Upper lobe of left lung (tissue), 6 donors: ENCODE results near the gene CMTM7. TPM values are rescaled to one million over a fixed set of nuclear protein-coding genes. Genes with fewer than 3 reads are reported as not detected.
A peak's percentile ranks its signal among the peaks of the same experiment; 100 is the strongest.
"Not testable (repeated sequence)": the region's sequence is repeated elsewhere in the genome, so short reads cannot be mapped to it uniquely, and the experiment has no call there.

Experiments used
- ATAC-seq, 2 donors: fragments of 200-7000 bp; cut with Tn5 transposase; one replicate each; pipeline ENCODE4 v1.9.1; 2022; ENCODE audit warnings: mild to moderate bottlenecking in 2 of 2, moderate library complexity in 2 of 2; ENCODE audit not compliant: low FRiP score in 2 of 2
- DNase-seq, 2 donors: peaks; one replicate each; pipeline ENCODE4 v3.0.0-alpha.2; 2019 to 2020
- H3K27ac ChIP-seq, 4 donors: fragments of 200-600 bp; sonication (generic); one replicate each; pipeline ENCODE4 v1.5.1; 2016 to 2019
- H3K27me3 ChIP-seq, 4 donors: fragments of 200-600 bp; sonication (generic); one replicate each; pipeline ENCODE4 v1.5.1; 2017 to 2019
- H3K36me3 ChIP-seq, 4 donors: fragments of 200-600 bp; sonication (generic); one replicate each; pipeline ENCODE4 v1.5.1; 2016 to 2019
- H3K4me1 ChIP-seq, 4 donors: fragments of 200-600 bp; sonication (generic); one replicate each; pipeline ENCODE4 v1.5.1; 2018 to 2019
- H3K4me3 ChIP-seq, 4 donors: fragments of 200-600 bp; sonication (generic); one replicate each; pipeline ENCODE4 v1.5.1; 2017 to 2019; ENCODE audit warnings: mild to moderate bottlenecking in 2 of 4, moderate library complexity in 1 of 4
- H3K9me3 ChIP-seq, 4 donors: fragments of 200-600 bp; sonication (generic); one replicate each; pipeline ENCODE4 v1.5.1; 2018 to 2019
- EP300 ChIP-seq, 4 donors: sonication (generic); formaldehyde crosslinking; IDR thresholded peaks; one replicate each; pipeline ENCODE4 v1.5.1; 2017; ENCODE audit warnings: antibody characterized with exemption in 4 of 4, control low read depth in 2 of 4
- POLR2A ChIP-seq, 4 donors: fragments of 450-650 bp; IDR thresholded peaks; one replicate each; pipeline ENCODE4 v1.5.1; 2016 to 2017; ENCODE audit warnings: antibody characterized with exemption in 4 of 4, mild to moderate bottlenecking in 2 of 4
- POLR2AphosphoS5 ChIP-seq, 2 donors: sonication (generic); formaldehyde crosslinking; IDR thresholded peaks; one replicate each; pipeline ENCODE4 v1.5.1; 2017; ENCODE audit warnings: antibody characterized with exemption in 2 of 2
- WGBS, 2 donors: methylation state at CpG; one replicate each; pipeline ENCODE4 v1.1.5; 2017 to 2018; 5-methylcytosine and 5-hydroxymethylcytosine counted together
- total RNA-seq, 6 donors: library from RNA; depleted of rRNA in 4 of 6; stranded (reverse); fragments of >200 nt in 4 of 6; gene quantifications; one replicate each; pipeline versions ENCODE4 v1.1.0 to v1.2.1, GENCODE V29; 2016 to 2021
- TF ChIP-seq, protein P1 (sequence below), 6 experiments: fragments of 450-650 bp in 4 of 6; fragments of 200-600 bp in 2 of 6; sonication (generic) in 2 of 6; IDR thresholded peaks; one replicate each; pipeline ENCODE4 v1.5.1; 2016 to 2019; ENCODE audit warnings: antibody characterized with exemption in 6 of 6
- donor health status: DM: no; HTN: no; CAD: no; lungs with moderate emphysema.
- donor health status: DM: no; HTN: yes; CAD: no; lungs with severe emphysema.

The CMTM7 gene
- total RNA-seq, 6 donors from 2014 or later, result 39.4 to 103 (median 49.7) TPM

DNA sequence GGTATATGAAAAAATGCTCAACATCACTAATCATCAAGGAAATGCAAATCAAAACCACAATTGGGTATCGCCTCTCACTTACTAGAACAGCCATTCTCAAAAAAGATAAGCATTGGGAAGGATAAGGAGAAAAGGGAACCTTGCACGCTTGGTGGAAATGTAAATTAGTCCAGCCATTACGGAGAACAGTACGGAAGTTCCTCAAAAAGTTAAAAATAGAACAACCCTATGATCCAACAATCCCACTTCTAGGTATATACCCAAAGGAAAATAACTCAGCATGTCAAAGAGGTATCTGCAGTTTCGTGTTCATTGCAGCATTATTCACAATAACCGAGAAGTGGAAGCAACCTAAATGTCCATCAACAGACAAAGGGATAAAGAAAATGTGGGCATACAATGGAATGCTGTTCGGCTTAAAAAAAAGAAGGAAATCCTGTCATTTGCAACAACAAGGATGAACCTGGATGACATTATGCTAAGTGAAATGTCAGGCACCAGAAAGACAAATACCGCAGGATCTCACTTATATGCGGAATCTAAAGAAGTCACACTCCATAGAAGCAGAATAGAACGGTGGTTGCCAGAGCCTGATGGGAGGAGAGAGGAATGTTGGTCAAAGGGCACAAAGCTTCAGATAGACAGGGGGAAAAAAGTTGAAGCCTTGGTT lies 11.7 kb upstream of the CMTM7 start:
- no peak overlapping the region for H3K4me3 ChIP-seq
- no peaks in the 10 kb centered on the region for H3K9me3 ChIP-seq
- TF ChIP-seq, protein P1, sequence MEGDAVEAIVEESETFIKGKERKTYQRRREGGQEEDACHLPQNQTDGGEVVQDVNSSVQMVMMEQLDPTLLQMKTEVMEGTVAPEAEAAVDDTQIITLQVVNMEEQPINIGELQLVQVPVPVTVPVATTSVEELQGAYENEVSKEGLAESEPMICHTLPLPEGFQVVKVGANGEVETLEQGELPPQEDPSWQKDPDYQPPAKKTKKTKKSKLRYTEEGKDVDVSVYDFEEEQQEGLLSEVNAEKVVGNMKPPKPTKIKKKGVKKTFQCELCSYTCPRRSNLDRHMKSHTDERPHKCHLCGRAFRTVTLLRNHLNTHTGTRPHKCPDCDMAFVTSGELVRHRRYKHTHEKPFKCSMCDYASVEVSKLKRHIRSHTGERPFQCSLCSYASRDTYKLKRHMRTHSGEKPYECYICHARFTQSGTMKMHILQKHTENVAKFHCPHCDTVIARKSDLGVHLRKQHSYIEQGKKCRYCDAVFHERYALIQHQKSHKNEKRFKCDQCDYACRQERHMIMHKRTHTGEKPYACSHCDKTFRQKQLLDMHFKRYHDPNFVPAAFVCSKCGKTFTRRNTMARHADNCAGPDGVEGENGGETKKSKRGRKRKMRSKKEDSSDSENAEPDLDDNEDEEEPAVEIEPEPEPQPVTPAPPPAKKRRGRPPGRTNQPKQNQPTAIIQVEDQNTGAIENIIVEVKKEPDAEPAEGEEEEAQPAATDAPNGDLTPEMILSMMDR (IDR thresholded peaks at IDR 0.05), result no peak
- no peak for TF ChIP-seq POLR2AphosphoS5 (IDR thresholded peaks at IDR 0.05)
- TF ChIP-seq POLR2A (IDR thresholded peaks at IDR 0.05), result no peak
- no peak for TF ChIP-seq EP300 (IDR thresholded peaks at IDR 0.05)
- DNase-seq (no peak), ATAC-seq (no peak)
- H3K27me3 ChIP-seq, result no peaks in the 10 kb centered on the region
- no peak overlapping the region for H3K27ac ChIP-seq
- no peaks in the 10 kb centered on the region for H3K36me3 ChIP-seq
- WGBS, 2 donors, result 61 to 63% methylated on average over 10 of the region's 10 CpGs
- peaks cover 0 to 2% (median 0%) of the 10 kb centered on the region in 4 donors for H3K4me1 ChIP-seq

DNA sequence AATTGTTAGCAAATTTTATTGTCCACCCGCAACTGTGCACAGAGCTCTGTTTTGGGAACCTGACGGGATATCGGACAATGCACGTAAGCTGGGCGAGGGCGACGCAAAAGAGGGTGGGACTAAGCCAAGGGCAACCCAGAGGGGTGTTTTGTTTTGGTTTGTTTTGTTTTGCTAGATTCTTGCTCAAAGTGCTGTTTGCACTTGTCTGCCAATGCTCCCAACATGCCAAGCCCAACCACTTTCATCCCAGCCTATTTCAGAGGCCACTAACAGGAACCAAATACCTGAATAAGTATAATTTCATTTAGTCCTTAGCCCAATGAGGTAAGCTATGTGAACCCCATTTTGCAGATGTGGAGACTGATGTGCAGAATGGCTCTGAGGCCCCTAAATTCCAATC lies 9.7 kb upstream of the CMTM7 start:
- DNase-seq (no peak), ATAC-seq (no peak)
- Histone ChIP-seq H3K27me3 (no peaks in the 10 kb centered on the region), H3K27ac (no peak overlapping the region), H3K9me3 (no peaks in the 10 kb centered on the region), H3K4me3 (no peak overlapping the region), H3K4me1 (peaks cover 0 to 12% (median 0%) of the 10 kb centered on the region in 4 donors), H3K36me3 (no peaks in the 10 kb centered on the region)
- 94 to 95% methylated on average over 7 of the region's 7 CpGs for WGBS, 2 donors
- no peak for TF ChIP-seq POLR2A (IDR thresholded peaks at IDR 0.05)

DNA sequence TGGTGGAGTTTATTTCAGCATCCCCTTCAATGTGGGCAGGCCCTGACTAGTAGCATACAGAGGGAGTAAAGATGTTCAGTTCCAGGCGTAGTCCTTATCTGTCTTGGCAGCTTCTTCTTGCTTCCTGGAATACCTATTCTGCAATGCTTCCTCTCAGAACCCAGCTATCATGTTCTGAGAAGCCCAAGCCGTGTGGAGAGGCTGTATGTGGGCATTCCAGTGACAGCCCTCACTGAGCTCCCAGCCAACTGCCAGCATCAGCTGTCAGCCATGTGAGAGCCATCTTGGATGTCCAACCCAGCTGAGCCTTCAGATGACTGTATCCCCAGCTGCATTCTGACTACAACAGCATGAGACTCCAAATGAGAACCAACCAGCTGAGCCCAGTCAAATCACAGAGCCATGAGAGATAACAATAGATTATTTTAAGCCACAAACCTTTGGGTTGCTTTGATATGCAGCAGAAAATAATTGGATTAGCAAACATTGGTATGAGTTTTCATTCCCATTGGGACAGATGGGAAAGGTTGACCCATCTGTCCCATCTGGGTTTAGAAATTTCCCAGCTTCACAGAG lies 8.4 kb upstream of the CMTM7 start:
- H3K27ac ChIP-seq, result no peak overlapping the region
- 25 to 46% methylated on average over 1 to 2 of the region's 2 CpGs for WGBS, 2 donors
- H3K4me1 ChIP-seq, result peaks cover 0 to 12% (median 0%) of the 10 kb centered on the region in 4 donors
- DNase-seq, result no peak
- TF ChIP-seq POLR2AphosphoS5 (IDR thresholded peaks at IDR 0.05) (no peak), EP300 (IDR thresholded peaks at IDR 0.05) (no peak)
- TF ChIP-seq, protein P1 (IDR thresholded peaks at IDR 0.05), result no peak
- H3K9me3 ChIP-seq, result no peaks in the 10 kb centered on the region
- no peak for ATAC-seq
- H3K36me3 ChIP-seq, result no peaks in the 10 kb centered on the region
- H3K4me3 ChIP-seq, result no peak overlapping the region
- H3K27me3 ChIP-seq, result no peaks in the 10 kb centered on the region

DNA sequence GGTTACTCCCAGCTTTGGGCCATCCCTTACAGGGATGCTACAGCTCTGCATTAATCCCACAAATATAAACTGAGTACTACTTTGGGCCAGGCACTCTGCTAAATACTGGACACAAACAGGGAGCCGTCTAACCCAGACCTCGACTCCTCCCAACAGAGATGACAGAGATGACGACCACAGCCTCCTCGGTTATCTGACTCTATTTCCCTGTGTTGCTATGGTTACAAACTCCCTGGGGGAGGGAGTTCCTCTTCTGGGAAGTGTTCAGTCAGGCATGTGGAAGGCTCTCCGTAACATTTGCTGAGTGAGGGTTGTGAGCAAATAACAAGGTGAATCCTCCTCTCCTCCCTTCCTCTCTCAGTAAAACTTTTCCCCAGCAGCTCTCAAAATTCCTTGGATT lies 6.7 kb upstream of the CMTM7 start:
- Histone ChIP-seq H3K36me3 (no peaks in the 10 kb centered on the region), H3K4me1 (peaks cover 0 to 12% (median 0%) of the 10 kb centered on the region in 4 donors), H3K4me3 (no peak overlapping the region), H3K27ac (no peak overlapping the region), H3K9me3 (no peaks in the 10 kb centered on the region), H3K27me3 (no peaks in the 10 kb centered on the region)
- TF ChIP-seq POLR2AphosphoS5 (IDR thresholded peaks at IDR 0.05) (no peak), POLR2A (IDR thresholded peaks at IDR 0.05) (no peak), EP300 (IDR thresholded peaks at IDR 0.05) (no peak)
- TF ChIP-seq, protein P1 (IDR thresholded peaks at IDR 0.05), result no peak
- 28 to 60% methylated on average over 5 of the region's 5 CpGs for WGBS, 2 donors
- no peak for DNase-seq
- peak in 1 of 2 donors; percentile 95 for ATAC-seq

DNA sequence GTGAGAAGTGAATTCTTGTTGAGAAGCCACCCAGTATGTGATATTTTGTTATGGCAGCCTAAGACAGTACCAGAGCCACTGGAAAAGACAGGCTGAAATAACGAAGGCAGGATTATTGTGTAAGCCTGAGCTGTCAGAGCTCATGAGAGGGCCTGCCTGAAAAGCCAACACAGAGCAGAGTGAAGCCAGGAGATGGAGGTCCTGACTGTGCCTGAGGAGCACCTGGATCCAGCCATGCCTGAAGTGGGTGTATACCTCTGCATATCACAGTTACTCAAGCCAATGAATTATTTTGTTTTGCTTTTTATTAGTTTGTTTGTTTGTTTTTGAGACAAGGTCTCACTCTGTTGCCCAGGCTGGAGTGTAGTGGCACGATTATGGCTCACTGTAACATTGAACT lies 4.1 kb upstream of the CMTM7 start:
- Histone ChIP-seq H3K4me1 (peaks cover 0 to 15% (median 3%) of the 10 kb centered on the region in 4 donors), H3K27me3 (no peaks in the 10 kb centered on the region), H3K36me3 (no peaks in the 10 kb centered on the region), H3K4me3 (no peak overlapping the region), H3K9me3 (no peaks in the 10 kb centered on the region), H3K27ac (no peak overlapping the region)
- DNase-seq (no peak), ATAC-seq (no peak)
- WGBS, 2 donors, result 85 to 94% methylated on average over 2 of the region's 2 CpGs
- TF ChIP-seq, protein P1 (IDR thresholded peaks at IDR 0.05), result no peak
- TF ChIP-seq EP300 (IDR thresholded peaks at IDR 0.05) (no peak), POLR2AphosphoS5 (IDR thresholded peaks at IDR 0.05) (no peak), POLR2A (IDR thresholded peaks at IDR 0.05) (no peak)

DNA sequence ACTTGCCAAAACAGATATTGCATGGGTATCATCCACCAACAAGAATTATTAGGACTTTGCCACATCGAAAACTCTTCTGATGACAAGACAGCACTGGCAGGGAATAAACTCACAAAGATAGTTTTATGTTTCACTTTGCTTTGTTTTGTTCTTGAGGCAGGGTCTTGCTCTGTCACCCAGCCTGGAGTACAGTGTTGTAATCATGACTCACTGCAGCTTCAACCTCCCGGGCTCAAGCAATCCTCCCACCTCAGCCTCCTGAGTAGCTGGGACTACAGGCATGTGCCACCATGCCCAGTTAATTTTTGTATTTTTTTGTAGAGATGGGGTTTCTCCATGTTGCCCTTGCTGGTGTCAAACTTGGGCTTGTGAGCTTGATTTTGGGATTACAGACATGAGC lies 2.1 kb upstream of the CMTM7 start:
- not testable (repeated sequence) for H3K36me3 ChIP-seq, H3K4me3 ChIP-seq, ATAC-seq, H3K9me3 ChIP-seq, H3K27ac ChIP-seq, DNase-seq, H3K27me3 ChIP-seq
- WGBS, 2 donors, result 90 to 100% methylated on average over 2 of the region's 2 CpGs
- H3K4me1 ChIP-seq, result peaks cover 6 to 31% (median 10%) of the 10 kb centered on the region in 4 donors
